ENCODE data around the gene TMEM164.
"Not testable (repeated sequence)": the region's sequence is repeated elsewhere in the genome, so short reads cannot be mapped to it uniquely, and the experiment has no call there.

The TMEM164 gene

GRCh38 chrX:110135618-110136017 lies 132.7 kb downstream of the TMEM164 start:
- peak in 2 of 4 experiments; percentile 21 to 42 for DNase-seq

GRCh38 chrX:110136136-110136535 lies 133.2 kb downstream of the TMEM164 start:
- no peak for DNase-seq

GRCh38 chrX:110138557-110138956 lies 135.6 kb downstream of the TMEM164 start:
- no peak for DNase-seq

GRCh38 chrX:110139172-110139571 lies 136.3 kb downstream of the TMEM164 start:
- DNase-seq = no peak

- DNase-seq = no peak
Observed at GRCh38 chrX:110142096-110142495, 139.2 kb downstream of the TMEM164 start.

- no peak for DNase-seq
Observed at GRCh38 chrX:110143454-110144210, 140.7 kb downstream of the TMEM164 start.

GRCh38 chrX:110145311-110145710 lies 142.4 kb downstream of the TMEM164 start:
- no peak for DNase-seq

GRCh38 chrX:110145854-110146253 lies 142.9 kb downstream of the TMEM164 start:
- peak in 3 of 4 experiments; percentile 41 to 59 (median 54) for DNase-seq

- DNase-seq = peak; percentile 57 to 66 (median 59)
Observed at GRCh38 chrX:110146521-110146920, 143.6 kb downstream of the TMEM164 start.

- DNase-seq = no peak
Observed at GRCh38 chrX:110153244-110153643, 150.3 kb downstream of the TMEM164 start.

GRCh38 chrX:110153896-110154295 lies 151.0 kb downstream of the TMEM164 start:
- DNase-seq = no peak

GRCh38 chrX:110154328-110154727 lies 151.4 kb downstream of the TMEM164 start:
- DNase-seq = not testable (repeated sequence)

GRCh38 chrX:110155759-110156158 lies 152.8 kb downstream of the TMEM164 start:
- no peak for DNase-seq

GRCh38 chrX:110156167-110156754 lies 153.3 kb downstream of the TMEM164 start:
- DNase-seq = peak in 2 of 4 experiments; percentile 13 to 46

GRCh38 chrX:110157444-110157843 lies 154.5 kb downstream of the TMEM164 start:
- no peak for DNase-seq

- DNase-seq = peak in 2 of 4 experiments; percentile 15 to 22
Observed at GRCh38 chrX:110159235-110159634, 156.3 kb downstream of the TMEM164 start.

GRCh38 chrX:110159865-110160264 lies 157.0 kb downstream of the TMEM164 start:
- peak in 3 of 4 experiments; percentile 27 to 34 (median 28) for DNase-seq

- DNase-seq = no peak
Observed at GRCh38 chrX:110161361-110161686, 158.4 kb downstream of the TMEM164 start.

- DNase-seq = no peak
Observed at GRCh38 chrX:110162131-110162530, 159.2 kb downstream of the TMEM164 start.

GRCh38 chrX:110162867-110163266 lies 160.0 kb downstream of the TMEM164 start:
- DNase-seq = no peak

- no peak for DNase-seq
Observed at GRCh38 chrX:110163488-110163887, 160.6 kb downstream of the TMEM164 start.

GRCh38 chrX:110167952-110168451 lies 165.1 kb downstream of the TMEM164 start:
- peak in 3 of 4 experiments; percentile 18 to 40 (median 29) for DNase-seq

GRCh38 chrX:110168585-110168984 lies 165.7 kb downstream of the TMEM164 start:
- DNase-seq = peak in 3 of 4 experiments; percentile 17 to 44 (median 21)

- no peak for DNase-seq
Observed at GRCh38 chrX:110170029-110170428, 167.1 kb downstream of the TMEM164 start.
